ENCODE measurements around the gene AP5Z1.
"Not testable (repeated sequence)": the region's sequence is repeated elsewhere in the genome, so short reads cannot be mapped to it uniquely, and the experiment has no call there.

The AP5Z1 gene

DNA sequence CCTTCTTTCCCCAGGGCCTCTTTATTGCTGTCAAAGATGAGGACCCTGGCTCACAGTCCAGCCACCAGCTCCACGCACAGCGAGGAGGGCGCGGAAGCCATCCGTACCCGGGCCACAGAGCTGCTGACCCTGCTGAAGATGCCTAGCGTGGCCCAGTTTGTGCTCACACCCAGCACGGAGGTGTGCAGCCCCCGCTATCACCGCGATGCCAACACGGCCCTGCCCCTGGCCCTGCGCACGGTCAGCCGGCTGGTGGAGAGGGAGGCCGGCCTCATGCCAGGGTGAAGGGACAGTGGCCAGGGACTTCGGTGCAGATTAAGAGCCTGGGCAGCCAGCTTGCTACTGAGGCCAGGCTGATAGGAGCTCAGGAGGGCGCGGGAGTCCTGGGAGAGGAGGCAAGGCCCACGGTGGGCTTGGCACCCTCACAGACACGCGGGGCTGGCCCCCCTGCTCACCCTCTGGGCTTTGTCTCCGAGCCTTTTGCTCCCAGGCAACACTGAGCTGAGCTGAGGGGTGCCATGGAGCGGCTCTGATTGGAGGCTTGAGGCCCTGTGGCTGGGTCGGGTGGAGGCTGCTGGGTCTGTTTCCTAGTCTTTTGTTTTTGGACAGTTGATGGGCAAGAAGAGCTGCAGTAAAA, 15.8 kb downstream of the AP5Z1 start:
- TF ChIP-seq EZH2 (IDR thresholded peaks at IDR 0.05; ENCODE audit: borderline replicate concordance, low read length): no peak
- TF ChIP-seq, protein P1, sequence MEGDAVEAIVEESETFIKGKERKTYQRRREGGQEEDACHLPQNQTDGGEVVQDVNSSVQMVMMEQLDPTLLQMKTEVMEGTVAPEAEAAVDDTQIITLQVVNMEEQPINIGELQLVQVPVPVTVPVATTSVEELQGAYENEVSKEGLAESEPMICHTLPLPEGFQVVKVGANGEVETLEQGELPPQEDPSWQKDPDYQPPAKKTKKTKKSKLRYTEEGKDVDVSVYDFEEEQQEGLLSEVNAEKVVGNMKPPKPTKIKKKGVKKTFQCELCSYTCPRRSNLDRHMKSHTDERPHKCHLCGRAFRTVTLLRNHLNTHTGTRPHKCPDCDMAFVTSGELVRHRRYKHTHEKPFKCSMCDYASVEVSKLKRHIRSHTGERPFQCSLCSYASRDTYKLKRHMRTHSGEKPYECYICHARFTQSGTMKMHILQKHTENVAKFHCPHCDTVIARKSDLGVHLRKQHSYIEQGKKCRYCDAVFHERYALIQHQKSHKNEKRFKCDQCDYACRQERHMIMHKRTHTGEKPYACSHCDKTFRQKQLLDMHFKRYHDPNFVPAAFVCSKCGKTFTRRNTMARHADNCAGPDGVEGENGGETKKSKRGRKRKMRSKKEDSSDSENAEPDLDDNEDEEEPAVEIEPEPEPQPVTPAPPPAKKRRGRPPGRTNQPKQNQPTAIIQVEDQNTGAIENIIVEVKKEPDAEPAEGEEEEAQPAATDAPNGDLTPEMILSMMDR (IDR thresholded peaks at IDR 0.05; ENCODE audit: low read length): no peak

DNA sequence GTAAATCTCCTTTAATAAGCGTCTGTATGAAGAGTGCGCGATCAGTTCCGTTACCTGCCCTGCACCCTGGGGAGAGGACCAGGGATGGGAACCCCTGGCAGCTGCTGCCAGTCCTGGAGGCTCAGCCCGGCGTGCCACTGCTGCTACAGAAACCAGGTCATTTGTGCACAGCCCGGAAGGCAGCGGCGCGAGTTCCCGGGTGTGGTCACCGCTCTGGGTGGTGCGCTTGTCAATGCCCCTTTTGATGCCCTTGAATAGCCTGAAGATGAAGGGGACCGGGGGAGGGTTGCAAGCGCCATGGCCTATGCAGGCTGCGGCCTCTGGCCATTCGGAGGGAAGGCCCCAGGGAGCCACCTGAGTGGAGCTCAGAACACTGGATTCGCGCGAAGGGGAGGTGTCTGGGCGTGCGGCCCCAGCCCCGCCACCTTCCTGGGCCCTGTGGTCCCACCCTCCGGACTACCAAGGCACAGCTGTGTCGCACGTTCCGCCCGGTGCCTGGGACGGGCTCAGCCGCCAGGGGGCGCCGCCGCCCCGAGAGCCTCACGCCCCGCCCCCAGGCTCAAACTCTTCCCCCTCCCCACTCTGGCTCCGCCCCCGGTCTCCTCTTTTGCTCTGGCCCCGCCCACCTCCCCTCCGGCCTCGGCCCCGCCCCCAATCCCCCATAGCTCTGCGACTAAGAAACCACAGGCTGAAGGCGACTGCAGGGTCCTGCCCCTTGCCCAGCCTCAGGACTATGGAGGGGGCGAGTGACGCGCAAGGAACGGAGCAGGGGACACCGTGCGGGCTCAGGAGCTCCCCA, 16.5 kb downstream of the AP5Z1 start:
- Histone ChIP-seq H3K79me2 (ENCODE audit: insufficient read depth, low read length) (no peaks in the 10 kb centered on the region), H3K4me2 (ENCODE audit: low read length) (no peak overlapping the region), H3K27me3 (ENCODE audit: insufficient read depth, low read length) (no peaks in the 10 kb centered on the region), H3K4me1 (ENCODE audit: insufficient read depth, low read length, severe bottlenecking) (no peaks in the 10 kb centered on the region), H3K27ac (ENCODE audit: low read depth, low read length, poor library complexity, severe bottlenecking) (no peak overlapping the region), H3K9me3 (ENCODE audit: low read length) (no peaks in the 10 kb centered on the region), H3K36me3 (ENCODE audit: insufficient read depth, low read length) (peaks cover 42% of the 10 kb centered on the region), H4K20me1 (ENCODE audit: insufficient read depth, low read length) (no peaks in the 10 kb centered on the region), H3K9me2 (ENCODE audit: low read depth, low read length) (no peaks in the 10 kb centered on the region), H3K9ac (ENCODE audit: low read length) (no peak overlapping the region), H2AFZ (ENCODE audit: low read length) (no peak overlapping the region), H3K4me3 (ENCODE audit: low read depth, low read length, poor library complexity, severe bottlenecking) (no peak overlapping the region), H3F3A (ENCODE audit: insufficient read depth, low read length) (no peaks in the 10 kb centered on the region)
- TF ChIP-seq EZH2 (IDR thresholded peaks at IDR 0.05; ENCODE audit: borderline replicate concordance, low read length): no peak
- TF ChIP-seq, protein P1 (IDR thresholded peaks at IDR 0.05; ENCODE audit: low read length): peak; percentile 40

More for the DNA sequence above, 15.8 kb downstream of the AP5Z1 start:
- H3K79me2 ChIP-seq (ENCODE audit: insufficient read depth, low read length): no peaks in the 10 kb centered on the region
- H4K20me1 ChIP-seq (ENCODE audit: insufficient read depth, low read length): no peaks in the 10 kb centered on the region
- no peak overlapping the region for H3K4me3 ChIP-seq (ENCODE audit: low read depth, low read length, poor library complexity, severe bottlenecking)
- H3K9me2 ChIP-seq (ENCODE audit: low read depth, low read length): no peaks in the 10 kb centered on the region
- H3K4me2 ChIP-seq (ENCODE audit: low read length): no peak overlapping the region
- H2AFZ ChIP-seq (ENCODE audit: low read length): no peak overlapping the region
- H3K9me3 ChIP-seq (ENCODE audit: low read length): no peaks in the 10 kb centered on the region
- no peaks in the 10 kb centered on the region for H3K27me3 ChIP-seq (ENCODE audit: insufficient read depth, low read length)
- no peaks in the 10 kb centered on the region for H3K4me1 ChIP-seq (ENCODE audit: insufficient read depth, low read length, severe bottlenecking)
- no peaks in the 10 kb centered on the region for H3F3A ChIP-seq (ENCODE audit: insufficient read depth, low read length)
- H3K9ac ChIP-seq (ENCODE audit: low read length): no peak overlapping the region
- H3K27ac ChIP-seq (ENCODE audit: low read depth, low read length, poor library complexity, severe bottlenecking): no peak overlapping the region
- peaks cover 46% of the 10 kb centered on the region for H3K36me3 ChIP-seq (ENCODE audit: insufficient read depth, low read length)

DNA sequence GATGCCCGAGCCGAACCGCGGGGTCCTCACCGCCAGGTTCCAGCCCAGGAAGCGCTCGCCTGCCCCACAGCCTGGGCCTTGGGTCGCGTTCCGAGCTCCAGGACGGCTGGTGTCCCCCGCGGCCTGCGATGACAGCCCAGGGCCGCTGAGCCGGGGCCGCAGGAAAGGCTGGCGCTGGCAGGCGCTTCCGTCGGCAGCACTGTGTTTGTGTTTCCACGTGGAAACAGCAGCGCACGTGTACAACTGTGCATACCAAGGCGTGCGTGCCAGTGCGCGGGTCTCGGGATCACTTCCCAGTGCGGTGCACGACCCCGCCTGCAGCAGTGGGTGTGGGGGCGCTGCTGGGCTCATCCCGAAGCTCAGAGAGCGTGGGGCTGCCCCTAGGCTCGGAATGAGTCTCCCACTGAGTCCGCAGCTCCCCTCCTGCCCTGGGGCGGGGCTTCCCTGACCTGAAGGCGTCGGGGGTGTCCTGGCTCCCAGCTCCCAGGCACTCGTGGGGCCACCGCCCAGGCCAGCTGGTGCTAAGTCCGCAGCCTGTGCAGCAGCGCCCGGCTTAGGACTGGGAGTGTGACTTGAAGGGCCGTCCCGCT, 17.2 kb downstream of the AP5Z1 start:
- Histone ChIP-seq H3K27ac (ENCODE audit: low read depth, low read length, poor library complexity, severe bottlenecking) (no peak overlapping the region), H3K79me2 (ENCODE audit: insufficient read depth, low read length) (no peaks in the 10 kb centered on the region), H3F3A (ENCODE audit: insufficient read depth, low read length) (no peaks in the 10 kb centered on the region), H3K9me2 (ENCODE audit: low read depth, low read length) (no peaks in the 10 kb centered on the region), H3K4me2 (ENCODE audit: low read length) (no peak overlapping the region), H2AFZ (ENCODE audit: low read length) (no peak overlapping the region), H4K20me1 (ENCODE audit: insufficient read depth, low read length) (no peaks in the 10 kb centered on the region), H3K27me3 (ENCODE audit: insufficient read depth, low read length) (no peaks in the 10 kb centered on the region), H3K4me1 (ENCODE audit: insufficient read depth, low read length, severe bottlenecking) (no peaks in the 10 kb centered on the region), H3K36me3 (ENCODE audit: insufficient read depth, low read length) (peaks cover 40% of the 10 kb centered on the region), H3K9me3 (ENCODE audit: low read length) (no peaks in the 10 kb centered on the region), H3K9ac (ENCODE audit: low read length) (no peak overlapping the region), H3K4me3 (ENCODE audit: low read depth, low read length, poor library complexity, severe bottlenecking) (no peak overlapping the region)
- TF ChIP-seq EZH2 (IDR thresholded peaks at IDR 0.05; ENCODE audit: borderline replicate concordance, low read length): no peak
- TF ChIP-seq, protein P1 (IDR thresholded peaks at IDR 0.05; ENCODE audit: low read length): no peak

DNA sequence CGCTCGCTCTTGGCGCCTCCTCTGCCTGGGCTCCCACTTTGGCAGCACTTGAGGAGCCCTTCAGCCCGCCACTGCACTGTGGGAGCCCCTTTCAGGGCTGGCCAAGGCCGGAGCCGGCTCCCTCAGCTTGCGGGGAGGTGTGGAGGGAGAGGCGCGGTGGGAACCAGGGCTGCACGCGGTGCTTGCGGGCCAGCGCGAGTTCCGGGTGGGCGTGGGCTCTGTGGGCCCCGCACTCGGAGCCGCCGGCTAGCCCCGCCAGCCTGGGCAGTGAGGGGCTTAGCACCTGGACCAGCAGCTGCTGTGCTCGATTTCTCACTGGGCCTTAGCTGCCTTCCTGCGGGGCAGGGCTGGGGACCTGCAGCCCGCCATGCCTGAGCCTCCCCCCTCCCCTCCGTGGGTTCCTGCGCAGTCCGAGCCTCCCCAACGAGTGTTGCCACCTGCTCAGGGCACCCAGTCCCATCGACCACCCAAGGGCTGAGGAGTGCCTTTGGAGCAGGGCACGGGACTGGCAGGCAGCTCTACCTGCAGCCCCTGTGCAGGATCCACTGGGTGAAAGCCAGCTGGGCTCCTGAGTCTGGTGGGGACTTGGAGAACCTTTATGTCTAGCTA, 18.1 kb downstream of the AP5Z1 start:
- not testable (repeated sequence) for H3K4me3 ChIP-seq (ENCODE audit: low read depth, low read length, poor library complexity, severe bottlenecking); H3K9ac ChIP-seq (ENCODE audit: low read length); H3K4me2 ChIP-seq (ENCODE audit: low read length); H3K9me3 ChIP-seq (ENCODE audit: low read length); H3K4me1 ChIP-seq (ENCODE audit: insufficient read depth, low read length, severe bottlenecking); H3K27ac ChIP-seq (ENCODE audit: low read depth, low read length, poor library complexity, severe bottlenecking); H4K20me1 ChIP-seq (ENCODE audit: insufficient read depth, low read length); H3K79me2 ChIP-seq (ENCODE audit: insufficient read depth, low read length); H2AFZ ChIP-seq (ENCODE audit: low read length); H3F3A ChIP-seq (ENCODE audit: insufficient read depth, low read length); H3K9me2 ChIP-seq (ENCODE audit: low read depth, low read length); H3K27me3 ChIP-seq (ENCODE audit: insufficient read depth, low read length)
- H3K36me3 ChIP-seq (ENCODE audit: insufficient read depth, low read length): peaks cover 31% of the 10 kb centered on the region

DNA sequence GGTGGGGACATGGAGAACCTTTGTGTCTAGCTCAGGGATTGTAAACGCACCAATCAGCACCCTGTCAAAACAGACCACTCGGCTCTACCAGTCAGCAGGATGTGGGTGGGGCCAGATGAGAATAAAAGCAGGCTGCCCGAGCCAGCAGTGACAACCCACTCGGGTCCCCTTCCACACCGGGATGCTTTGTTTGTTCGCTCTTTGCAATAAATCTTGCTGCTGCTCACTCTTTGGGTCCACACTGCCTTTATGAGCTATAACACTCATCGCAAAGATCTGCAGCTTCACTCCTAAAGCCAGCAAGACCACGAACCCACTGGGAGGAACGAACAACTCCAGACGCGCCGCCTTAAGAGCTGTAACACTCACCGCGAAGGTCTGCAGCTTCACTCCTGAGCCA, 18.7 kb downstream of the AP5Z1 start:
- H3K27me3 ChIP-seq (ENCODE audit: insufficient read depth, low read length); H3K9me3 ChIP-seq (ENCODE audit: low read length); H3F3A ChIP-seq (ENCODE audit: insufficient read depth, low read length); H3K79me2 ChIP-seq (ENCODE audit: insufficient read depth, low read length); H3K4me1 ChIP-seq (ENCODE audit: insufficient read depth, low read length, severe bottlenecking); H3K4me3 ChIP-seq (ENCODE audit: low read depth, low read length, poor library complexity, severe bottlenecking); H4K20me1 ChIP-seq (ENCODE audit: insufficient read depth, low read length); H3K9me2 ChIP-seq (ENCODE audit: low read depth, low read length); H2AFZ ChIP-seq (ENCODE audit: low read length); H3K9ac ChIP-seq (ENCODE audit: low read length); H3K4me2 ChIP-seq (ENCODE audit: low read length); H3K27ac ChIP-seq (ENCODE audit: low read depth, low read length, poor library complexity, severe bottlenecking): not testable (repeated sequence)
- peaks cover 27% of the 10 kb centered on the region for H3K36me3 ChIP-seq (ENCODE audit: insufficient read depth, low read length)

Data from OCI-LY1 (cell line).